GM12878 (cell line): ENCODE data around the gene GPR17.

ENCODE experiments used
- CTCF ChIP-seq, 3 experiments: IDR thresholded peaks in 2 of 3; conservative IDR thresholded peaks in 1 of 3; 2 replicates each; pipeline ENCODE4 v1.5.1; 2011; ENCODE audit warnings: low read depth in 3 of 3, low read length in 3 of 3, mild to moderate bottlenecking in 3 of 3, control low read depth in 2 of 3, moderate library complexity in 2 of 3, inconsistent platforms in 1 of 3, mixed read lengths in 1 of 3; ENCODE audit not compliant: control insufficient read depth in 2 of 3, insufficient read depth in 1 of 3; ENCODE audit errors: extremely low read depth in 1 of 3
- DPF2 ChIP-seq: fragments of 450-650 bp; IDR thresholded peaks from 2 replicates; pipeline ENCODE4 v1.6.1; 2017; ENCODE audit warnings: mild to moderate bottlenecking
- EED ChIP-seq: sonication (generic); IDR thresholded peaks from 2 replicates; pipeline ENCODE4 v1.6.1; 2016; ENCODE audit warnings: antibody characterized with exemption, low read depth
- ETV6 ChIP-seq, 2 experiments: fragments of 450-650 bp in 1 of 2; IDR thresholded peaks in 1 of 2; conservative IDR thresholded peaks in 1 of 2; 2 replicates each; pipeline ENCODE4 v1.6.1; 2014; ENCODE audit warnings: antibody characterized with exemption in 1 of 2, borderline replicate concordance in 1 of 2, low read depth in 1 of 2, mild to moderate bottlenecking in 1 of 2, moderate library complexity in 1 of 2
- EZH2 ChIP-seq: IDR thresholded peaks from 2 replicates; pipeline ENCODE4 v1.6.1; 2012; ENCODE audit warnings: low read depth, mild to moderate bottlenecking, control low read depth, inconsistent platforms, low read length, borderline replicate concordance; ENCODE audit not compliant: control insufficient read depth
- FOS ChIP-seq: IDR thresholded peaks from 3 replicates; pipeline ENCODE4 v1.6.1; 2011; ENCODE audit warnings: borderline replicate concordance; ENCODE audit not compliant: insufficient read length; ENCODE audit errors: extremely low read depth
- HCFC1 ChIP-seq: fragments of 150-350 bp; IDR thresholded peaks from 2 replicates; pipeline ENCODE4 v1.6.1; 2014; ENCODE audit warnings: low read length
- MAX ChIP-seq: IDR thresholded peaks from 2 replicates; pipeline ENCODE4 v1.6.1; 2012; ENCODE audit warnings: low read depth, low read length, improper control_type of control experiment
- NFYA ChIP-seq: IDR thresholded peaks from 2 replicates; pipeline ENCODE4 v1.6.1; 2011; ENCODE audit warnings: low read depth, mild to moderate bottlenecking, low read length, improper control_type of control experiment, borderline replicate concordance
- YBX1 ChIP-seq: fragments of 450-650 bp; IDR thresholded peaks from 2 replicates; pipeline ENCODE4 v1.6.1; 2016; ENCODE audit warnings: antibody characterized with exemption
- ZBTB40 ChIP-seq: fragments of 450-650 bp; IDR thresholded peaks from 2 replicates; pipeline ENCODE4 v1.6.1; 2016; ENCODE audit warnings: mild to moderate bottlenecking, moderate library complexity, borderline replicate concordance
- ZZZ3 ChIP-seq: IDR thresholded peaks from 2 replicates; pipeline ENCODE4 v1.6.1; 2011; ENCODE audit warnings: low read depth; ENCODE audit not compliant: control insufficient read depth, insufficient read length

GRCh38 chr2:127690696-127691095 lies 44.7 kb downstream of the GPR17 start:
- TF ChIP-seq MAX = no peak
- no peak for TF ChIP-seq EZH2
- no peak for TF ChIP-seq DPF2
- no peak for TF ChIP-seq YBX1
- TF ChIP-seq HCFC1 = no peak
- no peak for TF ChIP-seq FOS
- TF ChIP-seq CTCF (IDR thresholded peaks at IDR 0.05 in 2 of 3, conservative IDR thresholded peaks at IDR 0.05 in 1 of 3; ENCODE audit: control insufficient read depth in 2 of 3, extremely low read depth in 1 of 3, insufficient read depth in 1 of 3, low read depth in 3 of 3, low read length in 3 of 3) = no peak
- TF ChIP-seq NFYA = no peak
- TF ChIP-seq ZBTB40 = no peak
- TF ChIP-seq ETV6 (conservative IDR thresholded peaks at IDR 0.05 in 1 of 2, IDR thresholded peaks at IDR 0.05 in 1 of 2; ENCODE audit: borderline replicate concordance in 1 of 2, low read depth in 1 of 2) = no peak
- no peak for TF ChIP-seq EED
- TF ChIP-seq ZZZ3 = no peak
